GM04504 (cell line): Measurements from ENCODE around the gene SLCO4A1.

Experiments used
- DNase-seq: peaks from one replicate; pipeline ENCODE4 v3.0.0-alpha.2; 2012; ENCODE audit warnings: low read depth

The SLCO4A1 gene

GRCh38 chr20:62642051-62642665 is at the start of gene SLCO4A1:
Gene SLCO4A1 (plus strand): TSS chr20:62642503. CDS start chr20:62656455, 13,952 bp downstream.
- no peak for DNase-seq

- DNase-seq, result no peak
These were observed 49.7 kb upstream of the SLCO4A1 start for GRCh38 chr20:62592506-62593177.

- DNase-seq, result no peak
These were observed 48.7 kb upstream of the SLCO4A1 start for GRCh38 chr20:62593616-62594015.

- DNase-seq, result no peak
These were observed 47.2 kb upstream of the SLCO4A1 start for GRCh38 chr20:62595069-62595468.

GRCh38 chr20:62595491-62595890 is 46.8 kb upstream of the SLCO4A1 start:
- no peak for DNase-seq

- no peak for DNase-seq
These were observed 45.8 kb upstream of the SLCO4A1 start for GRCh38 chr20:62596486-62596885.

GRCh38 chr20:62596921-62597320 is 45.4 kb upstream of the SLCO4A1 start:
- DNase-seq, result no peak

- no peak for DNase-seq
These were observed 44.7 kb upstream of the SLCO4A1 start for GRCh38 chr20:62597416-62598115.

GRCh38 chr20:62598761-62599194 is 43.5 kb upstream of the SLCO4A1 start:
- DNase-seq, result no peak

- no peak for DNase-seq
These were observed 42.8 kb upstream of the SLCO4A1 start for GRCh38 chr20:62599216-62600110.

- no peak for DNase-seq
These were observed 41.1 kb upstream of the SLCO4A1 start for GRCh38 chr20:62601172-62601571.

- no peak for DNase-seq
These were observed 40.6 kb upstream of the SLCO4A1 start for GRCh38 chr20:62601714-62602113.

- DNase-seq, result no peak
These were observed 39.8 kb upstream of the SLCO4A1 start for GRCh38 chr20:62602550-62602949.

GRCh38 chr20:62603021-62603906 is 39.0 kb upstream of the SLCO4A1 start:
- no peak for DNase-seq

GRCh38 chr20:62603907-62604785 is 38.2 kb upstream of the SLCO4A1 start:
- DNase-seq, result no peak

- DNase-seq, result no peak
These were observed 37.5 kb upstream of the SLCO4A1 start for GRCh38 chr20:62604796-62605195.

GRCh38 chr20:62605236-62605943 is 36.9 kb upstream of the SLCO4A1 start:
- no peak for DNase-seq

GRCh38 chr20:62606016-62606415 is 36.3 kb upstream of the SLCO4A1 start:
- no peak for DNase-seq

GRCh38 chr20:62606551-62607201 is 35.6 kb upstream of the SLCO4A1 start:
- DNase-seq, result no peak
